Measurements from ENCODE around the gene TGM2.

- TF ChIP-seq CTCF (IDR thresholded peaks at IDR 0.05; ENCODE audit: low read depth, low read length) (no peak), EZH2phosphoT487 (IDR thresholded peaks at IDR 0.05; ENCODE audit: low read depth) (no peak)
Observed at GRCh38 chr20:38092260-38092857, 72.7 kb downstream of the TGM2 start.
